Measurements from ENCODE around the gene UBASH3A.

UBASH3A gene

DNA sequence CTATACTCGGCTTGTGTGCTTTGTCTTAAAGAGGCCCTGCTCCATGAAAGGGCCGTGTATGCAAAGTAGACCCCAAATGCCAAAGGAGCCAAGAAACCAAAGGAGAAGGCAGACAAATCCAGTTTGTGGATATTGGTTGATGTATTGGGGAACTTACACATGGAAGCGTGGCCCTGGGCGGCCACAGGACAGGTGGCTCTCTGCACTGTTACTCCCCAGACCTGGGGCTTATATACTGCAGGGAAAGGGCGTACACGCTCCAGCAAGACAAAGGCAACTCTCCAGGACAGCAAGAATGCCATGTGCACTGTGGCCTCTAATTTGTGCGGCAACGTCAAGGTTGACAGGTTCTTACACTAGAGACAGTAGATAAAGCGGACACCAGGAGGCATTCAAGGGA is 67.5 kb downstream of the UBASH3A start:
- no peak for FAIRE-seq

DNA sequence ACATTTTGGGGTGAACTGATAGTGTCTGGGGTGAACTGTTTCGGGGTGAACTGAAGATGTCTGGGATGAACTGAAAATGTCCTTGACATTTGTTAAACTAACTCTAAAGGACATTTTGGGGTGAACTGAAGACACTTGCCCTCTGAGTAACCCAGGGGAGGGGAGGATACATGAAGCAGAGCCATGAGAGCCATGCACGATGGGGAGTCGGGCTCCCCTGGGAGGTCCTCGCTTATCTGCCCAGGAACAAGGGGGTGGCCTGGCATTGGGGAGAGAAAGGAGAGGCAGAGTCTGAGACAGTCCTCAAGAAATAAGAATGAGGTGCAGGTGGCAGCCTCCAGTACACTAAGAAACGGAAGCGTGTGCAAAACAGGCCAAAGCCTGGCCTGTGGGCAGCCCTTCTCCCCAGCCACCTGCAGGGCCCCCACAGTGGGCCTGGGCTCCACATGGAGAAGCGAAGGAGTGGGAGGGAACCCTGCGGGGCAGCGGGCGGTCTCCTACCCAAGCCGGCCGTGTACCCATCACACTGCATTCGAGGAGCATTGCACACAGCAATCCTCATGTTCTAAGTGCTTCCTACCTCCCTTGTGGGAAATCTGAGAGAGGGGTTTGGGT is 68.1 kb downstream of the UBASH3A start:
- no peak for FAIRE-seq

DNA sequence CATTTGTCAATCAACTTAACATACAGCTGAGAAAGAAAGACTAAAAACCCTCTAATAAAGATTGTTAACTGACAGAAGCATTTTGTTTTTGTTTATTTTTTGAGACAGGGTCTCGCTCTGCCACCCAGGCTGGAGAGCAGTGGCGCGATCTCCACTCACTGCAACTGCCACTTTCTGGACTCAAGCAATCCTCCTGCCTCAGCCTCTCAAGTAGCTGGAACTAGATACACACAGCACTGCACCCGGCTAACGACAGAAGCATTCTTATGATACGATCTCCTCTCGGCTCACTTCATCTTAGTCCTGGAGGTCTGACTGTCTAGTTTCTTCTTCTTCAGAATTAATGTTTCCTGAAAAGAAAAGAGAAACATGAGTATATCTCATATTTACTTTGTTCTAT is 68.8 kb downstream of the UBASH3A start:
- FAIRE-seq: no peak

DNA sequence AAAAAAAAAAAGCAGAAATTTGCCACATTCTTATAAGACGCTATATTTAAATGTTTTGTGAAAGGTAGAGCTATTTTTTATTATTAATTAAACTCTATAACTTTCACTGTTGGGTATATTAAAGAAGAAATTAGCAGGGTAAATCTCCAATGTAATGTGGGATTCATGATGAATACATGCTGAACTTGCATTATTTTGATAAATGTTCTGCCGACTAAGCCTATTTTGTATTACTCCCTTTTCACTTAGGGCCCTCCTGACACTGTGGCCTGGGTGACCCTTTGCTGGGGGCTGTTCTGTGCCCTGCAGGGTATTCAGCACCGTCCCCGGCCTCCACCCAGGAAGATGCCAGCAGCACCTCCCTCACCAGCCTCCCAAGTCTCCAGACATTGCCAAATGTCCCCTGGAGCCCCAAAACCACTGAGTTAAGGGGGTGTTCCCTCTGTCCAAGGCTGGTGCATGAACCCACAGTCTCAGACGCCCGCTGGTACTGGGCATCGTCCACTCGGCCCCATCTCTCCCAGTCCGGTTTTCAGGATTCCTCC is 69.9 kb downstream of the UBASH3A start:
- no peak for FAIRE-seq

DNA sequence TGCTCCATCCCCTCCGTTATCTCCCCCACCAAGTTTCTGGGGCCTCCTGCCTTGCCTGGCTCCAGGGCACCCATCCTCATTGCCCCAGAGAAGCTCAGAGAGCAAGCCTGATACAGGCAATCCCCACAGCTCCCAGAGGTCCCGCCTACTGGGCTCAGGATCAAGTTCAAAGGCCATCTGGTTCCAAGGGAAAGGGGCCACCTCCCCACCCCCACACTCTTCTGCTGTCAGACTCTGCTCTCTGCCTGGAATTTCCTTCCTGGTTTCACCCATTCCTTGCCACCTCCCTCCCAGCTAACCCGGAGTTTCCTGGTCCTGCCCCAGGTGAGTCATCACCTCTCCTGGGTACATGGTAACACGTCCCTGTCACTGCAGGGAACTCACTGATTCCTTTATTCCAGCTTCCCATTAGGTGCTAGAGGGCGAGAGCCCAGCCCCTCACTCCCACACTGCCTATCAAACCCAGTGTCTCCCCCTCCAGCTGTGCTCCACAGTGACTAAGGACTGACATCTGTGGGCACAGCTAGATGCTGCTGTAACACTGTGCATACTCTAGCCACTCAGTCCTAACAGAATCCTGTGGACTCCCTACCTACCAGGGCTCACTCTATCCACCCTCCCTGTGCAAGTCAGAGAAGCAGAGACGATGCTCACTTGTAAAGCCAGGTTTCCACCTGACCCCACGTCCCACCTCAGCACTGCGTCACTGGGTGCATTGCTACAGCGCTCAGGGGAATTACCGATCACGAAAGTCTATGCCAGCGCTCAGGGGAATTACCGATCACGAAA is 70.5 kb downstream of the UBASH3A start:
- no peak for FAIRE-seq

DNA sequence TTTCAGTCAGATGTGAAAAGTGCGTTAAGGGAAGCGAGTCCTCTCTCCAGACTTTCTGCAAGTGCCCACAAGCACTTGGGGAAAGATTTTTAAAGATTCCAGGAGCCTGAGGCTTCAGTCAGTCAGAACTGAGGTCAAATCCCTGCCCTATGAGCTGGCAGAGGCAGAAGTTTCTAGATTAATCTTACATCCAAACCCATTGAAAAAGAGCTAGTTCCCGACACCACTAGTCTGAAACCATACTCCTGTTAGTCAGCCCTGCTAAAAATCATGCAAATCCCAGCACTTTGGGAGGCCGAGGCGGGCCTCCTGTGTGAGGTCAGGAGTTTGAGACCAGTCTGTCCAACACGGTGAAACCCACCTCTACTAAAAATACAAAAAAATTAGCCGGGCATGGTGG is 71.3 kb downstream of the UBASH3A start:
- no peak for FAIRE-seq

DNA sequence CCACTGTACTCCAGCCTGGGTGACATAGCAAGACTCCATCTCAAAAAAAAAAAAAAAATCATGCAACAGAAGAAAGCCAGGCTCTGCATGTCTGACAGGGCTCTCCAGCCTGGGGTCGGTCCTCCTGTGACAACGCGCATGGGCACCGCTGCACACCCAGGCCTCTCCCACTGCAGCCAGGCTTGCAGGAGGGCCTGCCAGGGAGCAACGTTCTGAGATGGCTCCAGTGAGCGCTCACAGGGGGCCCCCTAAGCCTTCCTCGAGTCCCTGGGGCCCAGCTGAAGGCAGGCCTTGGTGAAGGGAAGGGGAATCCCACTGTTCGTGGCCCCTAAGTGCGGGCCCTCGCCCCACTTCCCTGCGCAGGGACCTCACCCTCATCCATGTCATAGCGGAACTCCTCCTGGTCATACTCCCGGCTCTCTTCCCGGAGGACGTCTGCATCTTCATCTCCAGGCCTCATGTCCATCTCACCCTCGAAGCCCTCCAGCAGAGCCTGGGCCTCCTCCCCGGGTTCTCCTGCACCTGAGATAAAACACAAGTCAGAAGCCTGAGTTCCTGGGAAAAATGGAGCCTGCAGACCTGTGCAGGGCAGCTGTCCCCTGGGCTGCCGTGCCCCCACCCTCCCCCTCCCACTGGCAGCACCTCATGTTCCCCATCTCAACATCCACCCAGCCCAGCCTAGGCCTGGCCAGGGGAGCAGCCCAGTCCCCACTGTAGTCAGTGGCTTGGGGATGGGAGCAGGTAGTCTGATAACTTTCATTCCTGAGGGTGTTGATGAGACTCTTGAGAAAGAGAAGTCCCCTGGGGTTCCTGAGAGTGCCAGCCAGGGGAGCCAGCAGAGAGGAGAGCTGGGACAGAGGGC is 72.1 kb downstream of the UBASH3A start:
- no peak for FAIRE-seq

DNA sequence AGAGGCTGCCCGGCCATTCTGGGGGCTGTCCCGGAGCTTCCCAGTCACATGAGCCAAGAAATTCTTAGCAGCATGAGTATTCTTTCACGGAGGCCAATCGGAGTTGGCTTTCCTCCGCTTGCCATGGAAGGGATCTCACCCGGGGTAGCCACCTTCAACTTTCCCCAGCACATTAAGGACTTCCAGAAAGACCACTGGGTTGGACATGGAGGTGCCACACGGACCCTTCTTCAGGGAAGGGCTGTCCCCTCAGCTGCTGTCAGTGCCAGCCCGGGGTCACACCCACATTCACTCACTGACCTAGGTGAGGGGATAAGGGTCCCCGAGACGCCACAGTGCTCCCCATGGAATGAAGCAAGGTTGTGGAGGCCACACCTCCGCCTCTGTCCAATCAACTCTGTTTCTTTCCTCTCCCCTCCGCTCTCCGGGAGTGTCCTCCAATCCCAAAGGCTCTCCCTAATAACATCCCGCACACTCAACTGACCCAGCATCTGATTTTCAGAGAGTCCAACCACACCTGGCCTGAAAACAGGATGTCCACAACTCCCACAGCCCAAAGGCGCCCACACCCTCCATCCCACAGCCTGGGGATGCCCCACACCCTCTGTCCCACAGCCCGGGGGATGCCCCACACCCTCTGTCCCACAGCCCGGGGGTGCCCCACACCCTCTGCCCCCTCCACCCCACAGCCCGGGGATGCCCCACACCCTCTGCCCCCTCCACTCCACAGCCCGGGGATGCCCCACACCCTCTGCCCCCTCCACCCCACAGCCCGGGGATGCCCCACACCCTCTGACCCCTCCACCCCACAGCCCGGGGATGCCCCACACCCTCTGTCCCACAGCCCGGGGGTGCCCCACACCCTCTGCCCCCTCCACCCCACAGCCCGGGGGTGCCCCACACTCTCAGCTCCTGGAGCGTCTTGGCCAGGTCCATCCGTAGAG is 73.0 kb downstream of the UBASH3A start:
- no peak for FAIRE-seq

DNA sequence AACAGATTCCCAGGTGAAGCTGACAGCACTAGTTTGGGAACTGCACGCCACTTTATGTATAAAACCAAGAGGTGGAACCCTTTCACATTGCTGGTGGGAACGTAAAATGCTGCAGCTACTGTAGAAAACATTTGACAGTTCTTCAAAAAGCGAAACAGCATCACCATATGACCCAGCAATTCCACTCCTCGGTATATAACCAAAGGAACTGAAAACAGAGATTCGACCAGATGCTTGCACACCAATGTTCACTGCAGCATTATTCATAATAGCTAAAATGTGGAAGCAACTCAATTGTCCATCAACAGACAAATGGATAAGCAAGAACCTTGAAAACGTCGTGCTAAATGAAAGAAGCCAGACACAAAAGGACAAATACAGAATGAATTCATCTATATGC is 74.8 kb downstream of the UBASH3A start:
- no peak for FAIRE-seq

DNA sequence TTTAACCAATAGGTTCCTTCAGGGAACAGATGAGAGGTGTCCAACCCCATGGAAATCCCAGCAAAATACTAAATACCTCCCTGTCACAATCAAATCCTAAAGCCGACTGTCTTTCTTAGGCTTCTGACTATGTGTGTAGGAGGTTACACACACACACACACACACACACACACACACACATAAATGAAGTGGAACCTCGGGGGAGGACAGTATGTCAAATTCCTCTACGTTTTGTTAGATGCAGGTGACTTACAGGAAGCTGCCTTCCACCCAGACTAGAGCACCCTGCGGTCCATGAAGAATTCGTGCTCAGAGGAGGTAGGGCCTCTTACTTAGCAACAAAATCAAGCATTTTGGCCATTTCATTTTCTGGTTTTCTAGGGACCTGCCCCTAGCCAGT is 75.9 kb downstream of the UBASH3A start:
- FAIRE-seq: no peak

DNA sequence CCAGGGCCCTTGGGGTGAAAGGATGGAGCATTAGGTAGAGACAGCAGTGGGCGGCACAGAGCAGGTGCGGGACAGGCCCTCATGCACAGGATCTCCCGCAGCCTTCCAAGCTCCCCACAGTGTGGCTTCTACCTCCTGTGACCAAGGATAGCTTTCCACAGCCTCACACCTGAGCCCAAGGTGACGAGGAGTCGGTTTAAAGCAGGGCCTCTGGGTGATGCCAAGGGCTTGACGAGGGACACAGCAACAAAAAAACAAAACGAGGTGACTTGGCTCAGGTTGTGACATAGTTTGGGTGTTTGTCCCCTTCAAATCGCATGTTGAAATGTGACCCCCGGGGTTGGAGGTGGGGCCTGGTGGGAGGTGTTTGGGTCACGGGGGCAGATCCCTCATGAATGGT is 77.0 kb downstream of the UBASH3A start:
- FAIRE-seq: no peak

DNA sequence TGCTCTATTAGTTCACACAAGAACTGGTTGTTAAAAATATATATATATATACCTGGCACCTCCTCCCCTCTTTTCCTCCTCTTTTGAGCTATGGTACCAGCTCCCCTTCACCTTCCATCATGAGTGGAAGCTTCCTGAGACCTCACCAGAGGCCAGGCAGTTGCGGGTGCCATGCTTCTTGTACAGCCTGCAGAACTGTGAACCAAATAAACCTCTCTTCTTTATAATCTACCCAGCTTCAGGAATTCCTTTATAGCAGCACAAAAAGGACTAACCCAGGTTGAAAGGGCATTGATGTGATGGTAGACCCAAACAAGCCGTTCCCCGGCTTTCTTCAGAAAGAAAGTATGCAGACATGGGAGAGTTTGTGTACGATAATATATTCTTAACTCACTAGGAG is 77.5 kb downstream of the UBASH3A start:
- no peak for FAIRE-seq

DNA sequence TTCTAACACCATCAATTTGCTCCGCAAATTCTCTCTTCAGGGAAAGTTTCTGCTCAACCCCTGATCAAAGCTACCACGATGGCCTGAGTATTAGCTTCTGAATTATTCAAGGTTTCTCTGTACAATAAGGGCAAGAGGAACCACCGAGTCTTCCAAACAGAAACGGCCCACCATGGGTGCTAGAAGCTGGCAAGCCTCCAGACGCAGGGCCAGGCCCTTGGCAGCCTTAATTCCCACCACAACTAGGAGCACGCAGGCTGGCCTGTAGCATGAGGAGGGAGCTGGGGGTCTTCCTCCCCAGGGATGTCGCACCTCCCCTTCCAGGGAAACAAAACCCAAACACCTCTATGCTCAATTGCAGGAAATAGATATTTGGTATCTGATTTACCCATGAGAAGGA is 81.3 kb downstream of the UBASH3A start:
- no peak for FAIRE-seq

DNA sequence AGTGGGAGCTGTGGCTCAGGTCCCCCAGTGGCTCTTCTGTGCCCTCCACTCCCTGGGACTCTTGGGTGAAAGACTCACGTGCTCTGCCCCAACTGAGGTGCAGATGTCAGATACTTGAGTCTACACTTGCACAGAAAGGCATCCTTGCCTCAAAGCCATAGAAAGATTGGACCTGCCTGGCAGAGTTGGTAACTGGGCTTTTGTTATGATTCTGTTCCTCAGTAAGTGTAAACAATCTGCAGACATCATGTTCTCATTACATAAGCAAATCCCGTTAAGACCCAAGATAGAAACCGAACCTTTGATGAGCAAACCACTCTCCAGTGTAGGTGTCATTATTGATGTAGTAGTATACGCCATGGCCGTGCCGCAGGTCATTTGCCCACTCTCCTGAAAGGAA is 82.4 kb downstream of the UBASH3A start:
- no peak for FAIRE-seq

DNA sequence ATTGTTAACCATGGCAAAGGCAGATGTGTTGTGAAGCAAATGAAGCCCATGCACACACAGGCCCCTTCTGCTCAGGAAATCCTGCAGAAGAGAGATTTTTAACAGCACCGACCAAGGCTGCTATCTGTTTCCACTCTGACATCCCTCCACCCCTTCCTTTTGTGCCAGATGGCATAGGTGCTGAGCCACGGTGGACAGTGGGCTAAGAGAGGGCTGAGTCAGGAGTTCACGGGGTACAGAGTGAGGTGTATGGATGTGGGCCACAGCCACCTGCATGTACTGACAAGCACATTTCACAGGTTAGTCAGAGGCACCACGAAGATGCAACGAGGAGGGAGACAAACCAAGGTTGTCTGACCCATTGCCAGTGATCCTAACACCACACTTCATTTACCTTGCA is 82.8 kb downstream of the UBASH3A start:
- no peak for FAIRE-seq

DNA sequence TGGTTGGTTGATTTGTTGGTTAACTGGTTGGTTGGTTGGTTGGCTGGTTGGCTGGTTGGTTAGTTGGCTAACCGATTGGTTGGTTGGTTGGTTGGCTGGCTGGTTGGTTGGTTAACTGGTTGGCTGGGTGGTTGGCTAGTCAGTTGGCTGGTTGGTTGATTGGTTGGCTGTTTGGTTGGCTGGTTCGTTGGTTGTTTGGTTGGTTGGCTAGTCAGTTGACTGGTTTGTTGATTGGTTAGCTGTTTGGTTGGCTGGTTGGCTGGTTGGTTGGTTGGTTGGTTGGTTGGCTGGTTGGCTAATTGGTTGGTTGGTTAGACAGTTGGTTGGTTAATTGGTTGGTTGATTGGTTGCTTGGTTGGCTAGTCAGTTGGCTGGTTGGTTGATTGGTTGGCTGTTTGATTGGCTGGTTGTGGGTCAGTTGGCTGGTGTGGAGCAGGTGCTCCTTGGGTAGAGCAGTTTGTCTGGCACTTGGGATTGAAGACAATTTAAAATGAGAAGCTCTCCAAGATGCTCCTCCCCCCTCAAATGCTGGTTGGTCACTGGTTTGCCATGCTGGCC is 85.4 kb downstream of the UBASH3A start:
- FAIRE-seq: no peak

DNA sequence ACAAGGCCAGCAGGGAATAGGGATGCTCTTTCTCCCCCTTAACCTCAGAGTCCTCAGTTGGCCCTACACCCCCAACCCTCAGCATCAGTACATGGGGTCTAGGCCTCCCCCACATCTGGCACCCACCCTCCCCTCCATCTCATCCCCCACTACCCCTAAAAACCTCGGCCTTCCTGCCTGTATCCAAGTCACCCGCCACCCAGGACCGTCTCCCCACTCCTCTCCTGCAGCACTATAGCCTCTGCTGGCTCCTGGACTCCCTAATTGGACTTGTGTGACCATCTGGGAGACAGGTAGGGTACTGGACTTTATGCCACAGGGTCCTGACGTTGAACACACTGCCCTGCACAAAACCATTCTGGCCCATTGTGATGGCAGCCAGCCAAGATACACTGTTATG is 86.3 kb downstream of the UBASH3A start:
- no peak for FAIRE-seq

DNA sequence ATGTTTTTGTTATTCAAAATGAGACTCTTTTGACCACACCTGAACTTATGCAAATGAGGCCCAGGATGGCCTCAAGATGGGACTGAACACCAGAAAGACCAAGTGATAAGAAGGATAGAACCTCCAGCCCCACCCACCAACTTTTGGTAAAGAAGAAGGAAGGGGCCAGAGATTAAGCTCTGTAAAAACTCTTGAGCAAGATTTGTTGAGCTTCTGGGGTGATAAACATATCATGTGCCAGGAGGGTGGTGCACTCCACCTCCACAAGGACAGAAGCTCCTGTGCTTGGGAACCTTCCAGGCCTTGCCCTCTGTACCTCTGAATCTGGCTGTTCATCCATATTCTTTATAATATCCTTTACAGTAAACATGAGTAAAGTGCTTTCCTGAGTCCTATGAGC is 87.0 kb downstream of the UBASH3A start:
- FAIRE-seq: no peak

DNA sequence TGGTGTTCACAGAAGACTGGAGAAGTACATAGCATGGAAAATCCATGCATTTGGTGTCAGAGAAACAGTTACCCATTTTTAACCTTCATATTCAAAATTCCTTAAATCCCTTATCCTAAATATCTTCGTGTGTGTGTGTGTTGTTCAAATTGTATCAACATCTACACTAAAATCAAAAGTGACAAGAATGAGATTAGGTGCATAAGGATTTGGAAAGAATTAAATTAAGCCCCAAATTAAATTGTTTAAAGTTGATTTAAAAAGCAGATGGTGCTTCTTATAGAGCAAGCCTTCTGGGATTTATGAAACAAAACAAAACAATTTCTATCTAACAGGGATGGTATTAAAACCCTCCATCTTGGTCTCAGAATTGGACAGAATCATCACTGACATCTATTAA is 87.6 kb downstream of the UBASH3A start:
- no peak for FAIRE-seq

DNA sequence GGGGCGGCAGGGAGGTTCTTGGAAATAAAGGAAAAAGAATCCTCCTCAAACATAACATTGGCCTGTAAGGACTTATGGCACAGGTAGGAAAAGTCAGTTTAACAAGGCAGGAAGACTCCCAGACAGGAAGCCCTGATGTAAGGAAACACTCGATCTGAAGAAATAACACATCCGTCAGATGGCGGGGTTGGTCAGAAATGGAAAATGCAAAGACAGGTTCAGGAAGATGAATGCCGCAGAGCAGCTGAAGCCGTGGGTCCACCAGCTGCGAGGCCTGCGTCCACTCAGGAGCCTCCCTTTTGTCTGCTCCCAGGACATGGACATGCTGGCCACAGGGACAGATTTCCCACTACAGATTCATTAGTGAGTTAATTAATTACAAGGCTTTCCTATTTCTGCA is 88.5 kb downstream of the UBASH3A start:
- no peak for FAIRE-seq

DNA sequence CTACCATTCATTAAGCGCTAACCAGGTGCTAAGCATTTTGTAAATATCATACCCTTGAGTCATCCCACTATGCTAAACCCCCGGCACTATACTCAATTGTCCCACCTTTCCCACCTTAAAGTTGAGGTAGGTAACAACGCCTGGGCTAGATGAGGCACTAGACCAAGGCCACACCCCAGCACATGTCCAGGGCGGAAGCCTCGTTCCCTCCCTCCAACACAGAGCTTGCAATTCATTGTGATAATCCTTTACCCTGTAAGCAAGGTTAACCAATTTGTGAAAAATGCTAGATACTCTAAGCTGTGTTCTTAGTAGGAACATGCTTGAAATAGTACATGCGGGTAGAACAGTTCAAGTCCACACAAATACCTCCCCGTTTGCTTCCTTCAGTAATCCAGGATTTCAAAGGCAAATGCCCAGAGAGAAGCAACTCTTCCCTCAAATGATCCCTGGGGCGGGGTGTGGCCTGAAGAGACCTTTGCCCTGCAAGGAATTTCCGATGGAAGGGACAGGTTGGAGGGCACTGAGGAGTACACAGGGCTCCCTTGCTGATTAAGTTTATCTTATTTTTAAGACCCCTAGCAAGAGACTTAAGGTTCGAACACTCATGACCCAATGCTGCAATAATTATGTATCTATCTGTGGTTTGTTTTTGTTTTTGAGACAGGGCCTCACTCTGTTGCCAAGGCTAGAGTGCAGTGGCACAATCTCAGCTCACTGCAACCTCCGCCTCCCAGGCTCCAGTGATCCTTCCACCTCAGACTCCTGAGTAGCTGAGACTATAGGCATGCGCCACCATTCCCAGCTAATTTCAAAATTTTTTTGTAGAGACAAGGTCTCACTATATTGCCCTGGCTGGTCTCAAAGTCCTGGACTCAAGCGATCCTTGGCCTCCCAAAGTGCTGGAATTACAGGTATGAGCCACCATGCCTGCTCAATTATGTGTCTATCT is 89.7 kb downstream of the UBASH3A start:
- no peak for FAIRE-seq
